HFF-Myc (cell line): Measurements from ENCODE around the gene DPP4.

Experiments
- DNase-seq: peaks from one replicate; pipeline ENCODE4 v3.0.0-alpha.2; 2011; ENCODE audit warnings: low read depth; ENCODE audit errors: extremely low read depth
- H3K4me3 ChIP-seq: replicated peaks from 2 replicates; pipeline ENCODE4 v1.5.1; 2011; ENCODE audit warnings: low read depth, mild to moderate bottlenecking, control low read depth, low read length
- CTCF ChIP-seq: IDR thresholded peaks from 2 replicates; pipeline ENCODE4 v1.5.1; 2012; ENCODE audit warnings: mild to moderate bottlenecking, low read depth, low read length, control low read depth; ENCODE audit errors: missing control alignments

DPP4 gene

GRCh38 chr2:162069267-162069903 is 4.6 kb downstream of the DPP4 start:
- DNase-seq, result no peak
- no peak overlapping the region for H3K4me3 ChIP-seq
- no peak for TF ChIP-seq CTCF

- no peak overlapping the region for H3K4me3 ChIP-seq
- DNase-seq, result no peak
- no peak for TF ChIP-seq CTCF
These were observed 6.4 kb downstream of the DPP4 start for GRCh38 chr2:162067596-162067995.

- no peak overlapping the region for H3K4me3 ChIP-seq
- DNase-seq, result no peak
- no peak for TF ChIP-seq CTCF
These were observed 8.2 kb downstream of the DPP4 start for GRCh38 chr2:162065767-162066166.

GRCh38 chr2:162063899-162064298 is 10.1 kb downstream of the DPP4 start:
- no peak for DNase-seq
- no peak overlapping the region for H3K4me3 ChIP-seq
- TF ChIP-seq CTCF, result no peak

GRCh38 chr2:162063281-162063680 is 10.7 kb downstream of the DPP4 start:
- no peak overlapping the region for H3K4me3 ChIP-seq
- no peak for DNase-seq
- no peak for TF ChIP-seq CTCF

GRCh38 chr2:162062559-162062958 is 11.5 kb downstream of the DPP4 start:
- TF ChIP-seq CTCF, result no peak
- DNase-seq, result no peak
- no peak overlapping the region for H3K4me3 ChIP-seq

- H3K4me3 ChIP-seq, result no peak overlapping the region
- no peak for DNase-seq
- TF ChIP-seq CTCF, result no peak
These were observed 13.0 kb downstream of the DPP4 start for GRCh38 chr2:162061021-162061420.
